IPS-NIHi7 (cell line): Measurements from ENCODE around the gene ACAP1.
A peak's percentile ranks its signal among the peaks of the same experiment; 100 is the strongest.
"Not testable (repeated sequence)": the region's sequence is repeated elsewhere in the genome, so short reads cannot be mapped to it uniquely, and the experiment has no call there.

Source experiments
- DNase-seq: peaks from one replicate; pipeline ENCODE4 v3.0.0; 2012; ENCODE audit warnings: mixed read lengths; ENCODE audit errors: extremely low spot score

Gene ACAP1

GRCh38 chr17:7355573-7355972, 19.2 kb downstream of the ACAP1 start:
- no peak for DNase-seq

GRCh38 chr17:7356072-7356549, 19.8 kb downstream of the ACAP1 start:
- peak; percentile 93 for DNase-seq

- no peak for DNase-seq
Observed at GRCh38 chr17:7356756-7357155, 20.4 kb downstream of the ACAP1 start.

- DNase-seq, result no peak
Observed at GRCh38 chr17:7357381-7357780, 21.1 kb downstream of the ACAP1 start.

DNA sequence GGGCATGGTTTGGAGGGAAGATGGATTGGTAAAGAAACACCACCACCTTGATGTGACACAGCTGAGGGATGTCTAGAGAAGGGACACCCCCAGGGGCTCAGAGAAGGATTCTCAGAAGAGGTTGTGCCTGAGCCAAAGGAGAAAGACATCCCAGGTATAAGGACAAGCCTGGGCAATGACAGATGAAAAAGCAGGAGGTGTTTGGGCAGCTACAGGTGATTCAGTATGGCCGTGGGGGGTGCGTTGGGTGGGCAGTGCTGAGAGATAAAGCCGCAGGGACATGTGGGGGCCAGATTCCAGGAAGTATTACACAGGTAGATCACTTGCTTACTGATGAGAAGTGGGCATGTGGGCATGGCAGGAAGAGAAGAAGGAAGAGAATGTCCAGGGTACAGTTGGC, 25.6 kb downstream of the ACAP1 start:
- DNase-seq, result no peak

DNA sequence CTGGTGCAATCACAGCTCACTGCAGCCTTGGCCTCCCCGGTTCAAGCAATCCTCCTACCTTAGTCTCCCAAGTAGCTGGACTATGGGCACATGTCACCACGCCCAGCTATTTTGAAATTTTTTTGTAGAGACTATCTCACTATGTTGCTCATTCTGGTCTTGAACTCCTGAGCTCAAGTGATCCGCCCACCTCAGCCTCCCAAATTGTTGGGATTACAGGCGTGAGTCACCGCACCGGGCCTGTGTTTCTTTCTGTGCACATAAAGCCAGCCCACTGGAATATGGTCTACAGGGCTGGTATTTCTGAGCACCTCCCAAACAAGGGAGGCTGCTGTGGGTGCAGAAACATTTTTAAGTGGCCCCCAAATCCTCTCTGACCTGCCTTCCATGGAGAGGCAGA, 27.0 kb downstream of the ACAP1 start:
- no peak for DNase-seq

DNA sequence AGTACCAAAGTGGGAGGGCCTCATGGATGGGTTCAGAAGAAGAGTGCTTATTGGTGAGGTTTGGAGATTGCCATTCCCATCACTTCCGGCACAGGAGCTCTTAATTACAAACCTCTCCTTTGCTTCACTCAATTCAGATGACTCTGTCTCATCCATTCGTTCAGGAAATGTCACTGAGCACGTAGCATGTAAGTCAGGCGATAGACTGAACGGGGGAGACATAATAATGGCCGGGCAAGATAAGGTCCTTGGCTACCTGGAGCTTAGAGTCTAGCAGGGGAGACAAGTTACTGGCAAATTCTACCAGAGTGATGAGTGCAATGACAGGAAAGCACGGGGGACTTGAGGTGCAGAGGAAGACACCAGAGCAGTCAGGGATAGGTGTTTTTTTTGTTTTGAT, 29.6 kb downstream of the ACAP1 start:
- DNase-seq, result not testable (repeated sequence)

DNA sequence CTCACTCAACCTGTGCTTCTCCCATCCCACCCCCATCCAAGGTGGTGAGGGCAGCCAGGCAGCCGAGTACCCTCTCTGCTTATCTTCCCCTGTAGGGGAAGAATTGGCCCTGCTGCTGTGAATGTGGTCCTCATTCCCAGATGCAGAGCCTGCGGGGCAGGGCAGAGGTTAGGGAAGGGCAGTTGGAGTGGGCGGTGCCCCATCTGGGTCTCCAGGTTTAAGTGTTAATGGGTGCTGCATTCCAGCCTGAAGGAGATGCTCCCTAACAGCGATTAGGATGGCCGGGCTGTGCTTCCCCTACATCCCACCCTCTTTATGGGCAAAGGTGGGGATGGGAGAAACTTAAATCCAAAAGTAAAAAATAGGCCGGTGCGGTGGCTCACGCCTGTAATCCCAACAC, 30.8 kb downstream of the ACAP1 start:
- DNase-seq, result peak; percentile 42

DNA sequence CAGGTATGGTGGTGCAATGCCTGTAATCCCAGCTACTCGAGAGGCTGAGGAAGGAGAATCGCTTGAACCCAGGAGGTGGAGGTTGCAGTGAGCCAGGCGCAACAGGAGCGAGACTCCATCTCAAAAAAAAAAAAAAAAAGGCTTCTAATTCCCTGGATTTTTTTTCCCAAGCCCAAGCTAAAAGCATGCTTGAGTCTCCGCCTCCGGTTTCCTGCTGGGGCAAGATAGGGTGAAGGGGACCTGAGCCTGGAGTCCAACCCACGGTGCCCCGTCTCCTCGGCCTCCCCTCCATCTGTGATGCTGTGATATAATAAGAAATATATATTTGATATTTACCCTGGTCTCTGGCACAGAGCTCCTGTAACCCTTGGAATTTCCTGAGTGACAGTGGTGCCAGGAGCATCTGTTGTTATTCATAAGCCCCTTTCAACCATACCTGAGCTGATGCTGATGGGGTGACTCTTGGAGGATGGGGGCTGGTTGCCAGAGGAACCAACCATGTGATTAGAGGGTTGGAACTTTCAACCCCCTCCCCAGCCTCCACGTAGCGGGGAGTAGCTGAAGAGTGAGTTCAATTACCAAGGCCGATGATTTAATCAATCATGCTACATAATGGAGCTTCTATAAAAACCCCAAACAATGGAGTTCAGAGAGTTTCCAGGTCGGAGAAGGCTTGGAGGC, 31.7 kb downstream of the ACAP1 start:
- DNase-seq, result no peak

DNA sequence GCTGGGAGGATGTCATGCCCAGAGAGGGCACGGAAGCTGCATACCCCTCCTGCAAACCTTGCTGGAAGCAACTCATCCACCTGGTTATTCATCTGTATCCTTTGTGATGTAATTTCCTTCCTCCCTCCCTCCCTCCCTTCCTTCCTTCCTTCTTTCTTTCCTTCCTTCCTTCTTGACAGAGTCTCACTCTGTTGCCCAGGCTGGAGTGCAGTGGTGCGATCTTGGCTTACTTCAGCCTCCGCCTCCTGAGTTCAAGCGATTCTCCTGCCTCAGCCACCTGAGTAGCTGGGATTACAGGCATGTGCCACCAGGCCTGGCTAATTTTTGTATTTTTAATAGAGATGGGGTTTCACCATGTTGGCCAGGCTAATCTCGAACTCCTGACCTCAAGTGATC, 32.3 kb downstream of the ACAP1 start:
- DNase-seq, result not testable (repeated sequence)

DNA sequence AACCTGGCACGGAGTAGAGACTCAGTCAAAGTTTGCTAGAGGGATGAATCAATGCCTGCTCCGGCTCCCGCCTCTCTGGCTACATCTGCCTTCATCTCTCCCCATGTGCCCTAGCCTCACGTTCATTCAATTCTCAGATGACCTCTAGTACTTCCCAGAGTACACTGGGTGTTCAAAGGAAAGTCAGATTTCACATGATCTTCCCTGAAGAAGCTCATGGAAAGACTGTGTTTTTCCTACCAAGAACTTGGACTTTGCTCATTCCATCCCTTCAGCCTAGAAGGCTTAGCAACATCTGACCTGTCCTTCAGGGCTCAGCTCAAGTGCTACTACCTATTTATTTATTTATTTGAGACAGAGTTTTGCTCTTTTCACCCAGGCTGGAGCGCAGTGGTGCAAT, 33.5 kb downstream of the ACAP1 start:
- DNase-seq, result no peak

DNA sequence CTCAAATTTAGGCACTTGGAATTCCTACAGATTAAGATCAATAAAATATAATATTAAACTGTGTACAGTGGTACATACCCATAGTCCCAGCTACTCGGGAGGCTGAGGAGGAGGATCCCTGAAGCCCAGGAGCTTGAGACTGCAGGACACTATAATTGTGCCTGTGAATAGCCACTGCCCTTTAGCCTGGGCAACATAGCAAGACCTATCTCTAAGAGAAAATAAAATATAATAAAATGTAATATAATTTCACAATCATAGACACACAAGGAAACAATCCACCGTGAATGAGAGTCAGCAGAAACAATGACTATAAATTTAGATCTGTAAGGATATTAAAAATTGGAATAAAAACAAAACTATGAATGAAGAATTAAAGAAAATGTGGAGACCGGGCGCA, 34.5 kb downstream of the ACAP1 start:
- DNase-seq, result no peak

GRCh38 chr17:7374353-7374752, 38.0 kb downstream of the ACAP1 start:
- no peak for DNase-seq

DNA sequence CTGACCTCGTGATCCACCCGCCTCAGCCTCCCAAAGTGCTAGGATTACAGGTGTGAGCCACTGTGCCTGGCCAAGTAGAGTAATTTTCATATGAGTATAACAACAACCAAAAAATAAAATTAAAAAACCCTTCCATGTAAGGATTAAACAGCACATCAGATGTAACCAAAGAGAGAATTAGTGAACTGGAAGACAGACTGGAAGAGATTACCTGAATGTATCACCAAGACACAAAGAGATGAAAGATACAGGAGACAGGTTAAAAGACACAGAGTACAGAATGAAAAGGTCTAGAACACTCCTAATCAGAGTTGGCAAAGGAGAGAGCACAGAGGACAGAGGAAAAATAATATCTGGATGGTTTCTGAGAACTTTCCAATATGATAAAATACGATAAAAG, 42.8 kb downstream of the ACAP1 start:
- DNase-seq, result no peak

- peak; percentile 35 for DNase-seq
Observed at GRCh38 chr17:7380321-7380720, 44.0 kb downstream of the ACAP1 start.

- DNase-seq, result peak; percentile 68
Observed at GRCh38 chr17:7380855-7381683, 44.7 kb downstream of the ACAP1 start, which contains the start of gene TNK1. Gene TNK1, plus strand, starts transcription at chr17:7381089. Its CDS starts 1,838 bp downstream, at chr17:7382927.

GRCh38 chr17:7382901-7383300, 46.6 kb downstream of the ACAP1 start:
- DNase-seq, result no peak

DNA sequence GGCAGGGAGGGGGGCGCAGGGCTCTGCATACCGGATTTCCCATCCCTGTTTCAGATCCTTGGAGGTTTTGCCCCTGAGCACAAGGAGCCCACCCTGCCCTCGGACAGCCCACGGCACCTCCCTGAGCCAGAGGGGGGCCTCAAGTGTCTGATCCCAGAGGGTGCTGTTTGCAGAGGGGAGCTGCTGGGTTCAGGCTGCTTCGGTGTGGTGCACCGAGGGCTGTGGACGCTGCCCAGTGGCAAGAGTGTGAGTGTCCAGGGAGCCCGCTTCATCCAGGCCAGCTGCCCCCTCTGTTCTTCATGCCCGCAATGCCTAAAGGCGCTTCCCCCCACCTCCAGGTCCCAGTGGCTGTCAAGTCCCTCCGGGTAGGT, 47.0 kb downstream of the ACAP1 start:
- no peak for DNase-seq

GRCh38 chr17:7383742-7384488, 47.6 kb downstream of the ACAP1 start:
- DNase-seq, result peak; percentile 96

GRCh38 chr17:7384489-7385081, 48.3 kb downstream of the ACAP1 start:
- no peak for DNase-seq

DNA sequence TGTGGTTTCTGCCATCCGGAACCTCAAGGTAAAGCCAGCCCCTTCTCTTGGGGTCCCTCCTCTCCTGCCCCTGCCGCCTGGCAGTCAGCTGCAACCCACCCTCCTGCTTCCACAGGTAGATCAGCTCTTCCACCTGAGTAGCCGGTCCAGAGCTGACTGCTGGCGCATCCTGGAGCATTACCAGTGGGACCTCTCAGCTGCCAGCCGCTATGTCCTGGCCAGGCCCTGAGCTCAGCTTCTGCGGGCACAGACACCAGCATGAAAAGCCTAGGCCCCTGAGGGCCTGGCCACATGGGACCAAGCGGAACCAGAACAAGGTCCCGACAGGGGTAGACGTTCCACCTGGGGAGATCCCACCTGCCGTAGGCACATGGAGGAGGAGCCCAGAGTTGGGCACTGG, 52.5 kb downstream of the ACAP1 start:
- no peak for DNase-seq
